Ishikawa (cell line): ENCODE measurements around the gene RNASE7.

Experiments used
- CEBPB ChIP-seq: IDR thresholded peaks from 2 replicates; pipeline ENCODE4 v1.6.1; 2012
- CREB1 ChIP-seq: IDR thresholded peaks from 2 replicates; pipeline ENCODE4 v1.6.1; 2012; ENCODE audit warnings: low read depth
- EGR1 ChIP-seq: IDR thresholded peaks from 2 replicates; pipeline ENCODE4 v1.6.1; 2012
- EP300 ChIP-seq: IDR thresholded peaks from 2 replicates; pipeline ENCODE4 v1.6.1; 2012; ENCODE audit warnings: borderline replicate concordance
- FOXM1 ChIP-seq: IDR thresholded peaks from 2 replicates; pipeline ENCODE4 v1.6.1; 2012; ENCODE audit warnings: low read depth, borderline replicate concordance
- MAX ChIP-seq: IDR thresholded peaks from 2 replicates; pipeline ENCODE4 v1.6.1; 2012
- NFIC ChIP-seq: IDR thresholded peaks from 2 replicates; pipeline ENCODE4 v1.6.1; 2012
- RAD21 ChIP-seq: IDR thresholded peaks from 2 replicates; pipeline ENCODE4 v1.6.1; 2012; ENCODE audit warnings: low read depth
- REST ChIP-seq: IDR thresholded peaks from 2 replicates; pipeline ENCODE4 v1.6.1; 2012; ENCODE audit warnings: low read depth, mild to moderate bottlenecking
- TAF1 ChIP-seq: IDR thresholded peaks from 2 replicates; pipeline ENCODE4 v1.6.1; 2012; ENCODE audit warnings: low read depth, mild to moderate bottlenecking
- TCF12 ChIP-seq: IDR thresholded peaks from 2 replicates; pipeline ENCODE4 v1.6.1; 2012; ENCODE audit warnings: low read depth
- TEAD4 ChIP-seq: IDR thresholded peaks from 2 replicates; pipeline ENCODE4 v1.6.1; 2012
- YY1 ChIP-seq: IDR thresholded peaks from 2 replicates; pipeline ENCODE4 v1.6.1; 2012; ENCODE audit warnings: low read depth
- ZBTB7A ChIP-seq: IDR thresholded peaks from 2 replicates; pipeline ENCODE4 v1.6.1; 2012; ENCODE audit warnings: low read depth
- TF ChIP-seq, protein P1 (sequence below): IDR thresholded peaks from 2 replicates; pipeline ENCODE4 v1.6.1; 2012

RNASE7 gene

DNA sequence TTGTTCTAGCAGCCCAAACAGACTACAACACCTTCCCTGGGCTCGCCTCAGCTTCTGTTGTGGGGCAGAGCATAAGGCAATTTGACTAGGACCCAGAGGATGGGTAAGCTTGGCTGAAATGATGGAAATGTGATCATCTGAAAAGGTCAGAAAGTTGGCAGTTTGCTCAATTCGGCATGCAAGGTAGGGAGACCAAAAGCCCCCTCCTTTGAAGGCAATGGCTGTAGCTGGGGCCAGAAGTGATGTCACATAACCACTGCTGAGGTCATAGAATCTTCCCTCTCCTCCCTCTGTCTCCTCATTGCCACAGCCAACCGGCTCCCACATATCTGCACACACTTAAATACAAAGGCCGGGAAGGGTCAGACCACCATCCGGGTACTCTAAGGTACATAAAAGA lies 12.2 kb upstream of the RNASE7 start, which contains the start of gene TPPP2:
Gene TPPP2 (plus strand): TSS at position 301 of the 400 bp plus-strand sequence. CDS start 365 bp downstream, outside the sequence.
- TF ChIP-seq CEBPB = no peak
- no peak for TF ChIP-seq MAX
- no peak for TF ChIP-seq TEAD4
- TF ChIP-seq ZBTB7A = no peak

GRCh38 chr14:21030531-21030930 lies 11.6 kb upstream of the RNASE7 start:
- TF ChIP-seq ZBTB7A (no peak), NFIC (no peak), TAF1 (no peak), REST (no peak), MAX (no peak), FOXM1 (no peak), EP300 (no peak), YY1 (no peak), RAD21 (no peak), TEAD4 (no peak), EGR1 (no peak), CREB1 (no peak), CEBPB (no peak), TCF12 (no peak)
- TF ChIP-seq, protein P1, sequence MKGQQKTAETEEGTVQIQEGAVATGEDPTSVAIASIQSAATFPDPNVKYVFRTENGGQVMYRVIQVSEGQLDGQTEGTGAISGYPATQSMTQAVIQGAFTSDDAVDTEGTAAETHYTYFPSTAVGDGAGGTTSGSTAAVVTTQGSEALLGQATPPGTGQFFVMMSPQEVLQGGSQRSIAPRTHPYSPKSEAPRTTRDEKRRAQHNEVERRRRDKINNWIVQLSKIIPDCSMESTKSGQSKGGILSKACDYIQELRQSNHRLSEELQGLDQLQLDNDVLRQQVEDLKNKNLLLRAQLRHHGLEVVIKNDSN = no peak

- TF ChIP-seq MAX (no peak), NFIC (no peak), RAD21 (no peak), YY1 (no peak), TCF12 (no peak), ZBTB7A (no peak), EGR1 (no peak), TEAD4 (no peak), CREB1 (no peak), REST (no peak), TAF1 (no peak), CEBPB (no peak), EP300 (no peak), FOXM1 (no peak)
- TF ChIP-seq, protein P1 = no peak
These were observed 9.6 kb upstream of the RNASE7 start for GRCh38 chr14:21032326-21033132.

GRCh38 chr14:21033133-21033698 lies 8.9 kb upstream of the RNASE7 start:
- TF ChIP-seq CREB1 (no peak), NFIC (no peak), YY1 (no peak), TAF1 (no peak), RAD21 (no peak), EGR1 (no peak), TCF12 (no peak), ZBTB7A (no peak), FOXM1 (no peak), TEAD4 (no peak), CEBPB (no peak), REST (no peak), EP300 (no peak), MAX (no peak)
- TF ChIP-seq, protein P1 = no peak
